Neuronal stem cell (in vitro differentiated cells): Measurements from ENCODE around the gene EDAR.
A peak's percentile ranks its signal among the peaks of the same experiment; 100 is the strongest.

Experiments used
- DNase-seq: peaks from one replicate; pipeline ENCODE4 v3.0.0-alpha.2; 2013; ENCODE audit warnings: low spot score
- H2AFZ ChIP-seq: one replicate; pipeline ENCODE4 v1.6.1; 2013; ENCODE audit warnings: mild to moderate bottlenecking, low read length, inconsistent platforms
- H2AK5ac ChIP-seq: 2 replicates; pipeline ENCODE4 v1.6.1; 2013; ENCODE audit warnings: low read depth, mild to moderate bottlenecking, inconsistent platforms, low read length, moderate library complexity, mixed read lengths
- H2BK120ac ChIP-seq: 2 replicates; pipeline ENCODE4 v1.6.1; 2013; ENCODE audit warnings: low read depth, mild to moderate bottlenecking, inconsistent platforms, low read length, moderate library complexity, mixed read lengths
- H2BK12ac ChIP-seq: one replicate; pipeline ENCODE4 v1.6.1; 2013; ENCODE audit warnings: low read length, inconsistent platforms
- H2BK15ac ChIP-seq: 2 replicates; pipeline ENCODE4 v1.6.1; 2013; ENCODE audit warnings: mild to moderate bottlenecking, low read length, inconsistent platforms, mixed read lengths
- H2BK5ac ChIP-seq: one replicate; pipeline ENCODE4 v1.6.1; 2013; ENCODE audit warnings: inconsistent platforms, mild to moderate bottlenecking, low read length, moderate library complexity
- H3K14ac ChIP-seq: one replicate; pipeline ENCODE4 v1.6.1; 2013; ENCODE audit warnings: low read length, inconsistent platforms
- H3K18ac ChIP-seq: 2 replicates; pipeline ENCODE4 v1.6.1; 2013; ENCODE audit warnings: low read length, inconsistent platforms
- H3K23ac ChIP-seq: 2 replicates; pipeline ENCODE4 v1.6.1; 2013; ENCODE audit warnings: low read depth, mild to moderate bottlenecking, mixed read lengths, low read length, inconsistent platforms; ENCODE audit not compliant: poor library complexity
- H3K27ac ChIP-seq: replicated peaks from 3 replicates; pipeline ENCODE4 v1.5.1; 2013; ENCODE audit warnings: low read length, inconsistent platforms
- H3K27me3 ChIP-seq, 3 experiments: 2 replicates each; pipeline ENCODE4 v1.6.1; 2013; ENCODE audit warnings: low read length in 3 of 3, mild to moderate bottlenecking in 2 of 3, inconsistent platforms in 1 of 3, low read depth in 1 of 3, mixed read lengths in 1 of 3, moderate library complexity in 1 of 3; ENCODE audit not compliant: control insufficient read depth in 3 of 3, insufficient read depth in 3 of 3
- H3K36me3 ChIP-seq, 2 donors: replicated peaks in 1 of 2; 2 replicates each; pipeline ENCODE4 v1.6.1; 2013; ENCODE audit warnings: low read length in 2 of 2; ENCODE audit not compliant: control insufficient read depth in 2 of 2, insufficient read depth in 2 of 2
- H3K4ac ChIP-seq: 2 replicates; pipeline ENCODE4 v1.6.1; 2013; ENCODE audit warnings: inconsistent platforms, mild to moderate bottlenecking, low read length, moderate library complexity
- H3K4me1 ChIP-seq, 2 donors: 1 replicate in 1 of 2; 2 replicates in 1 of 2; pipeline ENCODE4 v1.6.1; 2013; ENCODE audit warnings: low read length in 2 of 2, low read depth in 1 of 2; ENCODE audit not compliant: control insufficient read depth in 2 of 2, insufficient read depth in 1 of 2
- H3K4me2 ChIP-seq: one replicate; pipeline ENCODE4 v1.6.1; 2013; ENCODE audit warnings: mild to moderate bottlenecking, low read length, inconsistent platforms; ENCODE audit not compliant: insufficient read depth, poor library complexity, severe bottlenecking
- H3K4me3 ChIP-seq, 2 donors: 2 replicates each; pipeline ENCODE4 v1.5.1; 2013; ENCODE audit warnings: low read length in 2 of 2, mild to moderate bottlenecking in 2 of 2, inconsistent platforms in 1 of 2, moderate library complexity in 1 of 2
- H3K79me1 ChIP-seq: one replicate; pipeline ENCODE4 v1.6.1; 2013; ENCODE audit warnings: low read depth, mild to moderate bottlenecking, inconsistent platforms, low read length, moderate library complexity
- H3K9ac ChIP-seq: one replicate; pipeline ENCODE4 v1.6.1; 2013; ENCODE audit warnings: mild to moderate bottlenecking, low read depth, low read length, inconsistent platforms; ENCODE audit not compliant: poor library complexity
- H3K9me3 ChIP-seq, 2 donors: replicated peaks in 1 of 2; 2 replicates each; pipeline versions ENCODE3 to v1.6.1; 2013; ENCODE audit warnings: low read length in 2 of 2, mild to moderate bottlenecking in 2 of 2, inconsistent platforms in 1 of 2, low read depth in 1 of 2, mixed read lengths in 1 of 2, moderate library complexity in 1 of 2; ENCODE audit not compliant: control insufficient read depth in 2 of 2, insufficient read depth in 1 of 2
- H4K8ac ChIP-seq: one replicate; pipeline ENCODE4 v1.6.1; 2013; ENCODE audit warnings: low read depth, mild to moderate bottlenecking, inconsistent platforms, low read length, moderate library complexity
- H4K91ac ChIP-seq: one replicate; pipeline ENCODE4 v1.6.1; 2013; ENCODE audit warnings: low read length, low read depth, mild to moderate bottlenecking, inconsistent platforms; ENCODE audit not compliant: poor library complexity
- WGBS, 2 donors: extraction: QIAGEN DNeasy Blood & Tissue Kit; methylation state at CpG; one replicate each; pipeline ENCODE4 v1.1.7; 2013; ENCODE audit warnings: missing lambda C conversion rate in 2 of 2, mixed read lengths in 1 of 2; ENCODE audit not compliant: insufficient read length in 2 of 2, insufficient replicate concordance in 1 of 2; ENCODE audit errors: extremely low coverage in 2 of 2; 5-methylcytosine and 5-hydroxymethylcytosine counted together

EDAR gene

DNA sequence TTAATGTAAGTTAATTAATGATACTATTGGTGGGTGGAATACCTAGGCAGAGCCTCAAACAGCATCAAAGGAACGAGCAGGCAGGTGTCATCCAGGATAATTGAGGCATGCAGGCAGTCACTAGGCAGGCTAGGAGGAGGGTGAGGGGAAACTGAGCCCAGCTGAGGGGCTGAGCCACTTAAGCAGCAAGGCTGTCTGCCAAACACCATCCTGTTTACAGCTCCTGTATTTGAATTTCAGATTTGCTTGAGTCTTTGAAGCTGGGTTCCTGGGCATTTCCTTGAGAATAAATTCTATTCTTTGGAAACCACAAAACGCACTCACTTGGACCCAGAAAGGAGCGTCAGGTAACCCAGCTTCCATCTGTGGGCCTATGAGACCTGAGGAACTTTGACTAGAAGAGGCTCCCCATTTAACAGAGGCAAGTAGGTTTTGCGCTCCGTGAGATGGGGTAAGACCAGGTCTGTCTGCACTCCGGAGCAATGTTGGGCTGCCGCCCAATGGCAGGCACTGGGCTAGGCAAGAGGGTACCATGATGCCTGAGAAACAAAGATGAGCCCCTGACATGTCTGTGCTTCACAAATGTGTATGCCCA lies 2.0 kb downstream of the EDAR start:
- Histone ChIP-seq H3K4ac (no peak overlapping the region), H3K4me1 (peaks cover 0 to 2% of the 10 kb centered on the region in 2 donors), H2BK5ac (no peak overlapping the region), H2BK120ac (no peak overlapping the region), H3K79me1 (no peaks in the 10 kb centered on the region), H3K27ac (no peak overlapping the region), H2AK5ac (no peak overlapping the region), H3K9ac (no peak overlapping the region), H2BK12ac (no peak overlapping the region), H3K23ac (no peak overlapping the region), H2BK15ac (no peak overlapping the region), H3K36me3 (no peaks in the 10 kb centered on the region), H3K4me2 (no peak overlapping the region), H4K8ac (no peak overlapping the region), H3K18ac (peak overlapping the region; percentile 63), H3K27me3 (peaks cover 0 to 24% (median 2%) of the 10 kb centered on the region in 3 experiments), H3K9me3 (no peaks in the 10 kb centered on the region), H3K14ac (no peak overlapping the region), H4K91ac (no peak overlapping the region), H3K4me3 (no peak overlapping the region), H2AFZ (no peak overlapping the region)
- no CpG with 5 or more reads among the region's 7 CpGs for WGBS, 2 donors
- DNase-seq: no peak

- H4K91ac ChIP-seq: no peak overlapping the region
- no peak overlapping the region for H3K4ac ChIP-seq
Observed at GRCh38 chr2:108983610-108984009, 5.4 kb downstream of the EDAR start.

GRCh38 chr2:108983061-108983460 lies 6.0 kb downstream of the EDAR start:
- H2BK12ac ChIP-seq: no peak overlapping the region
- no peak overlapping the region for H3K14ac ChIP-seq
- H2AFZ ChIP-seq: no peak overlapping the region
- H2AK5ac ChIP-seq: no peak overlapping the region
- no peak overlapping the region for H3K18ac ChIP-seq
- no CpG with 5 or more reads among the region's 3 CpGs for whole genome bisulfite sequencing, 2 donors
- no peak for DNase-seq
- H3K4me2 ChIP-seq: no peak overlapping the region
- H4K91ac ChIP-seq: no peak overlapping the region
- peaks cover 1% of the 10 kb centered on the region for H3K79me1 ChIP-seq
- no peak overlapping the region for H3K4ac ChIP-seq
- no peak overlapping the region for H3K9ac ChIP-seq
- peaks cover 0 to 4% of the 10 kb centered on the region in 2 donors for H3K4me1 ChIP-seq
- H2BK15ac ChIP-seq: no peak overlapping the region
- H2BK5ac ChIP-seq: no peak overlapping the region
- H3K23ac ChIP-seq: no peak overlapping the region
- H4K8ac ChIP-seq: no peak overlapping the region
- H3K4me3 ChIP-seq: no peak overlapping the region
- H3K36me3 ChIP-seq: no peaks in the 10 kb centered on the region
- peaks cover 0 to 28% (median 2%) of the 10 kb centered on the region in 3 experiments for H3K27me3 ChIP-seq
- H3K27ac ChIP-seq: no peak overlapping the region
- no peak overlapping the region for H2BK120ac ChIP-seq
- H3K9me3 ChIP-seq: no peaks in the 10 kb centered on the region

More at GRCh38 chr2:108983610-108984009, 5.4 kb downstream of the EDAR start:
- Histone ChIP-seq H2BK15ac (no peak overlapping the region), H2BK120ac (no peak overlapping the region), H3K23ac (no peak overlapping the region), H3K4me1 (peaks cover 0 to 4% of the 10 kb centered on the region in 2 donors), H2BK12ac (no peak overlapping the region), H3K27ac (no peak overlapping the region), H2AFZ (no peak overlapping the region), H3K4me3 (no peak overlapping the region), H2BK5ac (no peak overlapping the region), H3K27me3 (peaks cover 0 to 30% (median 2%) of the 10 kb centered on the region in 3 experiments), H3K9ac (no peak overlapping the region), H3K14ac (no peak overlapping the region), H3K36me3 (no peaks in the 10 kb centered on the region), H3K9me3 (no peaks in the 10 kb centered on the region), H3K79me1 (peaks cover 1% of the 10 kb centered on the region), H3K4me2 (no peak overlapping the region), H4K8ac (no peak overlapping the region), H3K18ac (peak overlapping the region; percentile 16), H2AK5ac (no peak overlapping the region)
- no CpG with 5 or more reads among the region's 13 CpGs for WGBS, 2 donors
- no peak for DNase-seq

DNA sequence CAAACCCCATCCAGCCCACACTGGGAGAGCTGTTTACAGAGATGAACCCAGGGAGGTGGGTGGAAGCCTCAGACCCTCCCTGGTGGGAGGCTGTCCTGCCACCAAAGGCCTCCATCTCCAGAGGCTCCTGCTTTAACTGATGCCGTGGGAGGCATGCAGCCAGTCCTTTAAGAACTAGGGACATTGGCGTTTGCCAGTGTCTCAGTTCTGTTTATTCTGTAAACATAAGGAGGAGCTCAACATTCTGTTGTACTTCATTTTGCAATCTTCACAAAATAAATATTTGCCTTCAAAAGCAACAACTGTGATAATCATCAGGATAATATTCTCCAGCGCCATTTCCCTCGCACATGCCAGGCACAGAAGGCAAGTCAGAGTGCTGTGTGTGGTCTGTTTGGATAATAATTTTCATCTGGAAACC lies 6.8 kb downstream of the EDAR start:
- Histone ChIP-seq H3K14ac (no peak overlapping the region), H3K9ac (no peak overlapping the region), H3K9me3 (no peaks in the 10 kb centered on the region), H3K4ac (no peak overlapping the region), H3K4me2 (no peak overlapping the region), H3K79me1 (peaks cover 1% of the 10 kb centered on the region), H3K36me3 (no peaks in the 10 kb centered on the region), H2AFZ (no peak overlapping the region), H4K91ac (no peak overlapping the region), H2BK120ac (no peak overlapping the region), H4K8ac (no peak overlapping the region), H2AK5ac (no peak overlapping the region), H3K4me3 (no peak overlapping the region), H3K18ac (no peak overlapping the region), H3K27ac (no peak overlapping the region), H3K23ac (no peak overlapping the region), H2BK5ac (no peak overlapping the region), H3K4me1 (peaks cover 0 to 3% of the 10 kb centered on the region in 2 donors), H2BK12ac (no peak overlapping the region), H3K27me3 (peaks cover 0 to 30% (median 0%) of the 10 kb centered on the region in 3 experiments), H2BK15ac (no peak overlapping the region)
- WGBS, 2 donors: no CpG with 5 or more reads among the region's 4 CpGs
- DNase-seq: no peak
